ENCODE measurements around the gene C1orf105. TPM values are rescaled to one million over a fixed set of nuclear protein-coding genes. Genes with fewer than 3 reads are reported as not detected.

C1orf105 gene
- total and polyA plus RNA-seq, 5 donors from 2014 or later = not detected

DNA sequence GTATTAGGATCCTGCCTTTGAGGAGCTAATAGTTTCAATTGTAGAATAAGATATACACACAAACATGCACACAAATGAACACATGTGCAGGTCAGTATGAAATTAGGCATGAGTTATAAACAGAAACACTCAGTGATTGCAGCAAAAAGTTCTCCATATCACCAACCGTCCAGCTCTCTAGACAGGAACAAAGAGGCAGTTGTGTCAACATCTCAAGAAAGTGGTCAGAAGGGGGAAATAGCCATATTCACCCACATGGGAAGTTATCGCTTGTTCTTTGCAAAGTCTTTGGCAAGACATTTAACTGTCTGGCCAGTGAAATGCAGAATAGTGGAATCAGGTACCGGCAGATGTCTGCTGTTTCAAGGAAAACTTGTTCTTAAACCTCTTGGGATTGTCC, 52.8 kb downstream of the C1orf105 start:
- ATAC-seq (ENCODE audit: low read depth in 2 of 2) (no peak), DNase-seq (no peak)
- H3K9me3 Mint-ChIP-seq = peaks cover 0 to 2% (median 0%) of the 10 kb centered on the region in 7 donors
- no peaks in the 10 kb centered on the region for H3K4me1 ChIP-seq (ENCODE audit: control insufficient read depth, insufficient read depth, low read length, poor library complexity, severe bottlenecking)
- no peak overlapping the region for H3K27ac Mint-ChIP-seq
- H3K9me3 ChIP-seq (ENCODE audit: control insufficient read depth in 2 of 2, low read length in 2 of 2) = no peaks in the 10 kb centered on the region
- peak overlapping the region in 1 of 4 donors; percentile 59 for H3K4me3 Mint-ChIP-seq
- H3K27me3 Mint-ChIP-seq = peaks cover 44% of the 10 kb centered on the region
- H3K4me3 ChIP-seq (ENCODE audit: low read depth, low read length) = no peak overlapping the region
- no peaks in the 10 kb centered on the region for H3K4me1 Mint-ChIP-seq
- no peaks in the 10 kb centered on the region for H3K36me3 Mint-ChIP-seq
- H3K27me3 ChIP-seq (ENCODE audit: control insufficient read depth, insufficient read depth, low read length) = peaks cover 9% of the 10 kb centered on the region
- no peak overlapping the region for H3K27ac ChIP-seq (ENCODE audit: insufficient read depth, low read length, poor library complexity, severe bottlenecking)
- no peaks in the 10 kb centered on the region for H3K36me3 ChIP-seq (ENCODE audit: control insufficient read depth, insufficient read depth, low read length)

DNA sequence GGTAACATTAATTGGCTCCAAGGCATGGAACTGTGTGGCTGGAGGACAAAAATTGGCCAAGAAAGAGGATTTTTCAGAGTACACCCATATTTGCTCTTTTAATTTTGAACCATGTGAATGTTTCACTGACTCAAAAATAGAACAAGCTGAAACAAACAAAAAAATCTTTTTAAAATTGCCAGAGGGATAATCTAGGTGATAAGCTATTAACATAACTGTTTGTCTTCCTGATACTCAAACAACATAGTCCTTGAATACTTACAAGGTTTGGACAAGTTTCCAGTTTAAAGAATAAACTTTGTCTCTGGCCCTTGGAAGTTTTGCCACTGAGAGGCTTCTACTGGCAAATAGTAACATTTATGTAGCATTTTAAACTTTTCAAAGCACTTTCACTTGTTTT, 53.4 kb downstream of the C1orf105 start:
- no peak overlapping the region for H3K27ac ChIP-seq (ENCODE audit: insufficient read depth, low read length, poor library complexity, severe bottlenecking)
- no peak for ATAC-seq (ENCODE audit: low read depth in 2 of 2)

DNA sequence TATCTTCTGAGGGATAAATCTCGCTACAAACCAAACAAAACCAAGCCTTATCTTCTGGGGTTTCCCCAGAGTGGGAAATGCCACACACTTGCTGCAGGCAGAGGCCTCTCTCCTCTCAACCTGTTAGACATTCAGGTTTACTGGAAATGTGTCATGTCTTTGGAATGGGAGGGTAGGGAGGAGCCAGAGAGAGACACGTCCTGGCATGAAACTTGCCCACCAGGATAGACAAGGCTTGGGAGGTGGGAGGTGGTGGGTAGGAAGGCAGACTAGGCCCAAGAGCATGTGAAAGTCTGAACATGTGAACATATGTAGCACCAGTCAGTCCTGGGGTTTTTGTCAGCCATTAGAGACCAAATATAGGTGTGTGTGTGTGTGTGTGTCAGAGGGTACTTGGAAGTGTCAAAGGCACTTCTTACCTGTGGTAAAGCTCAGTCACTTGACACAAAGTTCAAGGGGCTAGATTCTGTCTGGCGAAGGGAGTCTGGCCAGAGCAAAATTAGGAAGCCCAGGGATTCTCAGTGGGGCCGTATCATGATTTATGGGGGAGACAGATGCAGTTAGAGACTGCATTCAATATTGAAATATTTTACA, 55.8 kb downstream of the C1orf105 start:
- H3K4me1 Mint-ChIP-seq = peaks cover 0 to 5% (median 2%) of the 10 kb centered on the region in 4 donors
- H3K36me3 ChIP-seq (ENCODE audit: control insufficient read depth, insufficient read depth, low read length) = no peaks in the 10 kb centered on the region
- peaks cover 9% of the 10 kb centered on the region for H3K27me3 ChIP-seq (ENCODE audit: control insufficient read depth, insufficient read depth, low read length)
- DNase-seq = no peak
- no peak overlapping the region for H3K4me3 ChIP-seq (ENCODE audit: low read depth, low read length)
- H3K9me3 Mint-ChIP-seq = peaks cover 0 to 2% (median 0%) of the 10 kb centered on the region in 7 donors
- no peak overlapping the region for H3K27ac ChIP-seq (ENCODE audit: insufficient read depth, low read length, poor library complexity, severe bottlenecking)
- no peak overlapping the region for H3K27ac Mint-ChIP-seq
- no peak for ATAC-seq (ENCODE audit: low read depth in 2 of 2)
- H3K9me3 ChIP-seq (ENCODE audit: control insufficient read depth in 2 of 2, low read length in 2 of 2) = no peaks in the 10 kb centered on the region
- no peak overlapping the region for H3K4me3 Mint-ChIP-seq
- no peaks in the 10 kb centered on the region for H3K36me3 Mint-ChIP-seq
- no peaks in the 10 kb centered on the region for H3K4me1 ChIP-seq (ENCODE audit: control insufficient read depth, insufficient read depth, low read length, poor library complexity, severe bottlenecking)
- peaks cover 60% of the 10 kb centered on the region for H3K27me3 Mint-ChIP-seq

More for the DNA sequence above, 53.4 kb downstream of the C1orf105 start:
- Histone ChIP-seq H3K27me3 (ENCODE audit: control insufficient read depth, insufficient read depth, low read length) (peaks cover 9% of the 10 kb centered on the region), H3K9me3 (ENCODE audit: control insufficient read depth in 2 of 2, low read length in 2 of 2) (no peaks in the 10 kb centered on the region), H3K4me1 (ENCODE audit: control insufficient read depth, insufficient read depth, low read length, poor library complexity, severe bottlenecking) (no peaks in the 10 kb centered on the region), H3K36me3 (ENCODE audit: control insufficient read depth, insufficient read depth, low read length) (no peaks in the 10 kb centered on the region), H3K4me3 (ENCODE audit: low read depth, low read length) (no peak overlapping the region)
- peaks cover 0 to 2% (median 0%) of the 10 kb centered on the region in 7 donors for H3K9me3 Mint-ChIP-seq
- no peaks in the 10 kb centered on the region for H3K4me1 Mint-ChIP-seq
- peaks cover 49% of the 10 kb centered on the region for H3K27me3 Mint-ChIP-seq
- no peak for DNase-seq
- no peak overlapping the region for H3K27ac Mint-ChIP-seq
- H3K4me3 Mint-ChIP-seq = peak overlapping the region in 1 of 4 donors; percentile 59
- H3K36me3 Mint-ChIP-seq = no peaks in the 10 kb centered on the region

DNA sequence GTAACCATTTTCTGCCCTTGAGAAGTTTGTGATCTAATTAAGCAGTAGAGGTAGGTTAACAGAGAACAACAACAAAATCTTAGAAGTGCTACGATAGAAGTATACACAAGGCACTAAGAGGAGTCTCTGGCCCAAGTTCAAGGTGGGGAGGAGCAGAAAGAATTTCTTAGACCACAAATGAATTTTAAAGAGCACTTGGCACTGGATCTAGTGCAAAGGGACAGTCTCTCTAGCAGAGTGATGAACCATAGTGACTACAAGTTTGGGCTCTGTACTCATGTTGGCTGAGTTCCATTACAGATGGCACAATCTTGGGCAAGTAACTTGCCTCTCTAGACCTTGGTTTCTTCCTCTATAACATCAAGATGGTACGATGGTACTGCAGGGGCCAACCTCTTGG, 56.7 kb downstream of the C1orf105 start:
- H3K36me3 Mint-ChIP-seq = no peaks in the 10 kb centered on the region
- Histone ChIP-seq H3K27me3 (ENCODE audit: control insufficient read depth, insufficient read depth, low read length) (peaks cover 9% of the 10 kb centered on the region), H3K9me3 (ENCODE audit: control insufficient read depth in 2 of 2, low read length in 2 of 2) (no peaks in the 10 kb centered on the region), H3K4me1 (ENCODE audit: control insufficient read depth, insufficient read depth, low read length, poor library complexity, severe bottlenecking) (no peaks in the 10 kb centered on the region), H3K36me3 (ENCODE audit: control insufficient read depth, insufficient read depth, low read length) (no peaks in the 10 kb centered on the region), H3K4me3 (ENCODE audit: low read depth, low read length) (no peak overlapping the region), H3K27ac (ENCODE audit: insufficient read depth, low read length, poor library complexity, severe bottlenecking) (no peak overlapping the region)
- no peak for DNase-seq
- peaks cover 56% of the 10 kb centered on the region for H3K27me3 Mint-ChIP-seq
- H3K4me1 Mint-ChIP-seq = peaks cover 0 to 5% (median 2%) of the 10 kb centered on the region in 4 donors
- no peak for ATAC-seq (ENCODE audit: low read depth in 2 of 2)
- no peak overlapping the region for H3K27ac Mint-ChIP-seq
- H3K9me3 Mint-ChIP-seq = peaks cover 0 to 2% (median 0%) of the 10 kb centered on the region in 7 donors
- H3K4me3 Mint-ChIP-seq = no peak overlapping the region

DNA sequence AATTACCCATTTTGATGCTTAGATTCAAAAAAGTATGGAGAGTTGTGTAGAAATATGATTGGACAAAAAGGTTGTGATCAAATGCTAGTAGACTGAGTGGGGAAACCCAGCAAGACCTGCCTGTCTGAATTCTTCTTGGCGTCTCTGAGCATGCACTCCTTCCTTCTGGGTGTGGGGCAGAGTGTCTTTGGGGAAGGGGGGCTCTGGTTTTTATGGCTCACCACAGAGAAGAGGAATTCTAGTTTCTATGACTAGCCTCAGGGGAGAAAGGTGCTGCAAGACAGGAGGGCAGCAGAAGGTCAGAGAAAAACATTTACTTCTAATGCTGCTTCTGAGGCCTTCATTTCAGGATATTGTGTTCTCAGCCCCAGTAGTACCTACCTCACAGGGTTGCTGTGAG, 57.3 kb downstream of the C1orf105 start:
- Histone ChIP-seq H3K36me3 (ENCODE audit: control insufficient read depth, insufficient read depth, low read length) (no peaks in the 10 kb centered on the region), H3K4me1 (ENCODE audit: control insufficient read depth, insufficient read depth, low read length, poor library complexity, severe bottlenecking) (no peaks in the 10 kb centered on the region), H3K4me3 (ENCODE audit: low read depth, low read length) (no peak overlapping the region), H3K27ac (ENCODE audit: insufficient read depth, low read length, poor library complexity, severe bottlenecking) (no peak overlapping the region), H3K9me3 (ENCODE audit: control insufficient read depth in 2 of 2, low read length in 2 of 2) (no peaks in the 10 kb centered on the region), H3K27me3 (ENCODE audit: control insufficient read depth, insufficient read depth, low read length) (peaks cover 7% of the 10 kb centered on the region)
- H3K27ac Mint-ChIP-seq = no peak overlapping the region
- H3K36me3 Mint-ChIP-seq = no peaks in the 10 kb centered on the region
- DNase-seq = no peak
- H3K9me3 Mint-ChIP-seq = peaks cover 0 to 2% (median 0%) of the 10 kb centered on the region in 7 donors
- ATAC-seq (ENCODE audit: low read depth in 2 of 2) = no peak
- H3K4me3 Mint-ChIP-seq = no peak overlapping the region
- peaks cover 53% of the 10 kb centered on the region for H3K27me3 Mint-ChIP-seq
- peaks cover 0 to 5% (median 2%) of the 10 kb centered on the region in 4 donors for H3K4me1 Mint-ChIP-seq

DNA sequence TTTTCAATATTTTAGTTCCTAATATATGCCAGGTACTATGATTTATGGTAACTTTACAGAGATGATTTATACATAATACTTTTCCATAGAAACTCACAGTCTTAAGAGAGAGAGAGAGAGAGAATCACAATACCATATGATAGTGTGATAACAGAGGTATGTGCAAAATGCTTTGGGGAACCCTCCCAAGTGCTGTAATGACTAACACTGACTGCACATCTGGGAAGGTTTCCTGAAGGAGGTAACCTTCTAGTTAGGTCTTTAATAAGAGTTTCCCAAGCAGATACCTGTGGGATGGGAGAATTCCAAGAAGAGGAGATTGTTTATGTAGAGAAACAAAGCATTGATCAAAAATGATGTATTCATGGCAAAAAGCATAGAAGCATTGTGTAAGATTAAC, 58.0 kb downstream of the C1orf105 start:
- Mint-ChIP-seq H3K27me3 (peaks cover 54% of the 10 kb centered on the region), H3K36me3 (no peaks in the 10 kb centered on the region), H3K4me1 (peaks cover 0 to 5% (median 2%) of the 10 kb centered on the region in 4 donors), H3K9me3 (peaks cover 0 to 2% (median 0%) of the 10 kb centered on the region in 7 donors), H3K4me3 (no peak overlapping the region), H3K27ac (no peak overlapping the region)
- no peak overlapping the region for H3K27ac ChIP-seq (ENCODE audit: insufficient read depth, low read length, poor library complexity, severe bottlenecking)
- DNase-seq (no peak), ATAC-seq (ENCODE audit: low read depth in 2 of 2) (no peak)
- H3K9me3 ChIP-seq (ENCODE audit: control insufficient read depth in 2 of 2, low read length in 2 of 2) = no peaks in the 10 kb centered on the region
- no peak overlapping the region for H3K4me3 ChIP-seq (ENCODE audit: low read depth, low read length)
- no peaks in the 10 kb centered on the region for H3K36me3 ChIP-seq (ENCODE audit: control insufficient read depth, insufficient read depth, low read length)
- H3K27me3 ChIP-seq (ENCODE audit: control insufficient read depth, insufficient read depth, low read length) = peaks cover 2% of the 10 kb centered on the region
- no peaks in the 10 kb centered on the region for H3K4me1 ChIP-seq (ENCODE audit: control insufficient read depth, insufficient read depth, low read length, poor library complexity, severe bottlenecking)

DNA sequence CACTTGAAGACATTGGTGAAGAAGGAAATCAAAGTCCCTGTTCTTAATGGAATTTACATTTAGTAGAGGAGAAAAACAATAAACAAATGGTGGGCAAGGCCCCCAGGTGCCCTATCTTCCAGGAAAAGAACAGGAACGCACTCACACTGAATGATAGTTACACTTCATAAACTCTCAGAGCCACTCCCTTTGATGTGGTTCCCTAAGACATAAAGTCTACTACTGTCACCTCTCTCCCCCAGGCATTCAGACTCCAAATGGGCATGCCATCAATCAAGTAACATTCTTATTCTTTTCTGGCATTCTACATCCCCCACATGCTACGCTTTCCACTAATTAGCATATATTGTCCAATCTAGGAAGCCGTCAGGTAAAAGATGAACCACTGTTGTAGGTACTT, 59.9 kb downstream of the C1orf105 start:
- Mint-ChIP-seq H3K4me3 (no peak overlapping the region), H3K36me3 (no peaks in the 10 kb centered on the region), H3K27ac (no peak overlapping the region), H3K9me3 (peaks cover 0 to 2% (median 0%) of the 10 kb centered on the region in 7 donors), H3K4me1 (peaks cover 0 to 7% (median 2%) of the 10 kb centered on the region in 4 donors), H3K27me3 (peaks cover 50% of the 10 kb centered on the region)
- no peak overlapping the region for H3K4me3 ChIP-seq (ENCODE audit: low read depth, low read length)
- no peak overlapping the region for H3K27ac ChIP-seq (ENCODE audit: insufficient read depth, low read length, poor library complexity, severe bottlenecking)
- H3K4me1 ChIP-seq (ENCODE audit: control insufficient read depth, insufficient read depth, low read length, poor library complexity, severe bottlenecking) = no peaks in the 10 kb centered on the region
- DNase-seq = peak in 1 of 3 donors; percentile 58
- no peaks in the 10 kb centered on the region for H3K9me3 ChIP-seq (ENCODE audit: control insufficient read depth in 2 of 2, low read length in 2 of 2)
- ATAC-seq (ENCODE audit: low read depth in 2 of 2) = no peak
- H3K27me3 ChIP-seq (ENCODE audit: control insufficient read depth, insufficient read depth, low read length) = peaks cover 9% of the 10 kb centered on the region
- no peaks in the 10 kb centered on the region for H3K36me3 ChIP-seq (ENCODE audit: control insufficient read depth, insufficient read depth, low read length)

DNA sequence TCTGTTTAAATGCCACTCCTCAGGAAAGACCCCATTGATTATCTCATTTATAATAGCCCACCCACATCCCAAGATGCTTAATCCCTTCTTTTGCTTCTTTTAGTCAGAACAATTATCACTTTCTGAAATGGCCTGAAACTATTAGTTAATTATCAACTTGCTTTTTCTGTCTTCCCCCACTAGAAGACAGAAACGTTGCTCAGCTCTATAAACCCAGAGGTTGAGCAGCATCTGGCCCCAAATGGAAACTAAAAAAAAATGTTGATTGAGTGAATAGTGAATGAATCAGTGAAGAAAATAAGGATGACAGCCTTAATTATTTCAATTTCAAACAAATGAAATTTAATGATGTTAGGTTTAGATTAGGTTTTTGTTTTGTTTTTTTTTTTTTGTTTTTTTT, 61.6 kb downstream of the C1orf105 start:
- Histone ChIP-seq H3K9me3 (ENCODE audit: control insufficient read depth in 2 of 2, low read length in 2 of 2) (no peaks in the 10 kb centered on the region), H3K4me1 (ENCODE audit: control insufficient read depth, insufficient read depth, low read length, poor library complexity, severe bottlenecking) (no peaks in the 10 kb centered on the region), H3K27ac (ENCODE audit: insufficient read depth, low read length, poor library complexity, severe bottlenecking) (no peak overlapping the region), H3K36me3 (ENCODE audit: control insufficient read depth, insufficient read depth, low read length) (no peaks in the 10 kb centered on the region), H3K4me3 (ENCODE audit: low read depth, low read length) (no peak overlapping the region), H3K27me3 (ENCODE audit: control insufficient read depth, insufficient read depth, low read length) (peaks cover 12% of the 10 kb centered on the region)
- ATAC-seq (ENCODE audit: low read depth in 2 of 2) (no peak), DNase-seq (no peak)
- Mint-ChIP-seq H3K27me3 (peaks cover 62% of the 10 kb centered on the region), H3K36me3 (no peaks in the 10 kb centered on the region), H3K4me1 (peaks cover 0 to 7% (median 2%) of the 10 kb centered on the region in 4 donors), H3K4me3 (no peak overlapping the region), H3K27ac (no peak overlapping the region), H3K9me3 (peaks cover 0 to 2% (median 0%) of the 10 kb centered on the region in 7 donors)

All from CD4-positive, CD25-positive, alpha-beta regulatory T cell (primary cell).